ENCODE measurements around the gene PLCB1. TPM values are rescaled to one million over a fixed set of nuclear protein-coding genes. Genes with fewer than 3 reads are reported as not detected.

The PLCB1 gene
- total and polyA plus RNA-seq, 2 of the 4 experiments (the other 2 are of a cell fraction), result 5.6 to 16.1 TPM

DNA sequence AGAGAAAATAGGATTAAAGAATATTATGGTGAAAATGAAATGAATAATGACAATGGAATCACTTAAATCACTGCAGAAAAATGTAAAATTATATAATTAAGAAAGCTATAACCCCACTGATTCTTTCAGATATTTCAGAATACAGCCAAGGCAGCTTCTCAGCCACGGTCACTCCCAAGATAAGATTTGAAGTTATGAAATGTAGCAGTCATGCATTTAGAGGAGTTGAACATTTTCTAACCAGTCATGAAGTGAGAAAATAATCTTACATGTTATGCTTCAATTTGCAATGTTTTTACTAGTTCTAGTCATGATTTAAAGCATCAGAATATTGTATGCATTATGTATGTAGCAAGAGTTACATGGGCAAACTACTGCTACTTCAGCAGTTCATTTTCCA, 13.3 kb upstream of the PLCB1 start:
- Histone ChIP-seq H3K4me3 (ENCODE audit: insufficient read depth, low read depth, low read length) (no peak overlapping the region), H2BK120ac (ENCODE audit: low read depth, low read length) (no peak overlapping the region), H3K4me1 (ENCODE audit: control insufficient read depth, insufficient read depth, low read length) (peaks cover 14% of the 10 kb centered on the region; the same call in 1 of the 2 replicates), H4K91ac (ENCODE audit: insufficient read depth, low read depth, low read length) (no peak overlapping the region), H2BK20ac (ENCODE audit: low read depth, low read length) (no peak overlapping the region), H4K5ac (ENCODE audit: low read depth, low read length) (no peak overlapping the region), H3K9ac (ENCODE audit: low read depth, low read length) (no peak overlapping the region), H2BK15ac (ENCODE audit: low read depth, low read length) (no peak overlapping the region), H3K27ac (ENCODE audit: insufficient read depth, low read length) (no peak overlapping the region), H3K14ac (replicated peaks; ENCODE audit: low read depth, low read length) (no peak overlapping the region), H3K23ac (ENCODE audit: low read depth, low read length) (no peak overlapping the region), H2AK9ac (replicated peaks; ENCODE audit: low read depth, low read length, poor library complexity) (no peak overlapping the region), H4K20me1 (ENCODE audit: insufficient read depth, low read length) (no peaks in the 10 kb centered on the region), H3K4me2 (ENCODE audit: low read depth, low read length) (no peak overlapping the region), H3K79me1 (ENCODE audit: low read depth in 1 of 2, low read length in 2 of 2) (no peaks in the 10 kb centered on the region), H4K8ac (ENCODE audit: low read depth in 2 of 2, low read length in 2 of 2) (no peak overlapping the region), H3K27me3 (ENCODE audit: control insufficient read depth, insufficient read depth, low read length) (no peaks in the 10 kb centered on the region), H2AFZ (replicated peaks; ENCODE audit: low read length, poor library complexity) (no peak overlapping the region), H3K18ac (ENCODE audit: low read depth, low read length) (no peak overlapping the region), H3K56ac (ENCODE audit: extremely low read depth, insufficient read depth, low read length) (no peak overlapping the region), H2BK5ac (ENCODE audit: low read depth, low read length, poor library complexity, severe bottlenecking) (no peak overlapping the region), H3K36me3 (ENCODE audit: control insufficient read depth, insufficient read depth, low read length) (no peaks in the 10 kb centered on the region), H3K9me1 (ENCODE audit: insufficient read depth, low read length) (peaks cover 8% of the 10 kb centered on the region), H3K9me3 (ENCODE audit: control insufficient read depth, insufficient read depth, low read length) (no peaks in the 10 kb centered on the region), H3K4ac (ENCODE audit: low read depth, low read length) (no peak overlapping the region), H2AK5ac (ENCODE audit: low read depth, low read length) (no peak overlapping the region)
- DNase-seq (no peak), ATAC-seq (ENCODE audit: low read depth) (no peak)
- no CpG with 5 or more reads among the region's 1 CpG for WGBS, 2 experiments (ENCODE audit: extremely low coverage in 2 of 2, insufficient read length in 1 of 2)
- no peak for TF ChIP-seq BHLHE40 (IDR thresholded peaks at IDR 0.05; ENCODE audit: low read depth, low read length)
- TF ChIP-seq, protein P1, sequence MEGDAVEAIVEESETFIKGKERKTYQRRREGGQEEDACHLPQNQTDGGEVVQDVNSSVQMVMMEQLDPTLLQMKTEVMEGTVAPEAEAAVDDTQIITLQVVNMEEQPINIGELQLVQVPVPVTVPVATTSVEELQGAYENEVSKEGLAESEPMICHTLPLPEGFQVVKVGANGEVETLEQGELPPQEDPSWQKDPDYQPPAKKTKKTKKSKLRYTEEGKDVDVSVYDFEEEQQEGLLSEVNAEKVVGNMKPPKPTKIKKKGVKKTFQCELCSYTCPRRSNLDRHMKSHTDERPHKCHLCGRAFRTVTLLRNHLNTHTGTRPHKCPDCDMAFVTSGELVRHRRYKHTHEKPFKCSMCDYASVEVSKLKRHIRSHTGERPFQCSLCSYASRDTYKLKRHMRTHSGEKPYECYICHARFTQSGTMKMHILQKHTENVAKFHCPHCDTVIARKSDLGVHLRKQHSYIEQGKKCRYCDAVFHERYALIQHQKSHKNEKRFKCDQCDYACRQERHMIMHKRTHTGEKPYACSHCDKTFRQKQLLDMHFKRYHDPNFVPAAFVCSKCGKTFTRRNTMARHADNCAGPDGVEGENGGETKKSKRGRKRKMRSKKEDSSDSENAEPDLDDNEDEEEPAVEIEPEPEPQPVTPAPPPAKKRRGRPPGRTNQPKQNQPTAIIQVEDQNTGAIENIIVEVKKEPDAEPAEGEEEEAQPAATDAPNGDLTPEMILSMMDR (conservative IDR thresholded peaks at IDR 0.05; ENCODE audit: low read depth, low read length), result no peak
- TF ChIP-seq, protein P2, sequence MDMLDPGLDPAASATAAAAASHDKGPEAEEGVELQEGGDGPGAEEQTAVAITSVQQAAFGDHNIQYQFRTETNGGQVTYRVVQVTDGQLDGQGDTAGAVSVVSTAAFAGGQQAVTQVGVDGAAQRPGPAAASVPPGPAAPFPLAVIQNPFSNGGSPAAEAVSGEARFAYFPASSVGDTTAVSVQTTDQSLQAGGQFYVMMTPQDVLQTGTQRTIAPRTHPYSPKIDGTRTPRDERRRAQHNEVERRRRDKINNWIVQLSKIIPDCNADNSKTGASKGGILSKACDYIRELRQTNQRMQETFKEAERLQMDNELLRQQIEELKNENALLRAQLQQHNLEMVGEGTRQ (IDR thresholded peaks at IDR 0.05; ENCODE audit: low read depth, low read length), result no peak
- TF ChIP-seq, protein P3, sequence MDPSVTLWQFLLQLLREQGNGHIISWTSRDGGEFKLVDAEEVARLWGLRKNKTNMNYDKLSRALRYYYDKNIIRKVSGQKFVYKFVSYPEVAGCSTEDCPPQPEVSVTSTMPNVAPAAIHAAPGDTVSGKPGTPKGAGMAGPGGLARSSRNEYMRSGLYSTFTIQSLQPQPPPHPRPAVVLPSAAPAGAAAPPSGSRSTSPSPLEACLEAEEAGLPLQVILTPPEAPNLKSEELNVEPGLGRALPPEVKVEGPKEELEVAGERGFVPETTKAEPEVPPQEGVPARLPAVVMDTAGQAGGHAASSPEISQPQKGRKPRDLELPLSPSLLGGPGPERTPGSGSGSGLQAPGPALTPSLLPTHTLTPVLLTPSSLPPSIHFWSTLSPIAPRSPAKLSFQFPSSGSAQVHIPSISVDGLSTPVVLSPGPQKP (IDR thresholded peaks at IDR 0.05; ENCODE audit: borderline replicate concordance, low read depth, low read length), result no peak
- TF ChIP-seq CEBPB (IDR thresholded peaks at IDR 0.05; ENCODE audit: low read depth, low read length), result no peak
- TF ChIP-seq RAD21 (IDR thresholded peaks at IDR 0.05; ENCODE audit: low read length), result no peak
- intact Hi-C loops (cut with micrococcal nuclease) (no loop called here), dilution Hi-C loops (cut with HindIII; ENCODE audit: low sequenced_read_pairs, unreplicated experiment) (no loop called here), in situ Hi-C loops (cut with MboI; ENCODE audit: low sequenced_read_pairs) (no loop called here)
- ChIA-PET CTCF (no interaction called here), POLR2A (ENCODE audit: unreplicated experiment) (no interaction called here)
- no TSS peak for BruUV-seq (replicated peaks)
